MM.1S (cell line): Measurements from ENCODE around the gene C17orf113.
A peak's percentile ranks its signal among the peaks of the same experiment; 100 is the strongest.

Experiments
- DNase-seq: peaks from one replicate; pipeline ENCODE4 v3.0.0-alpha.2; 2015
- H2AFZ ChIP-seq: fragments of 300-600 bp; sonication (generic); 2 replicates; pipeline ENCODE4 v1.6.0; 2016; ENCODE audit warnings: antibody characterized with exemption, low read length
- H3F3A ChIP-seq: fragments of 300-600 bp; sonication (generic); 2 replicates; pipeline ENCODE4 v1.6.1; 2016; ENCODE audit warnings: mild to moderate bottlenecking, antibody characterized with exemption, low read length, moderate library complexity, mixed read lengths; ENCODE audit not compliant: insufficient read depth
- H3K27ac ChIP-seq: fragments of 300-600 bp; sonication (generic); 2 replicates; pipeline ENCODE4 v1.5.1; 2016; ENCODE audit warnings: mild to moderate bottlenecking, low read length
- H3K27me3 ChIP-seq: fragments of 300-600 bp; sonication (generic); replicated peaks from 2 replicates; pipeline ENCODE4 v1.6.0; 2016; ENCODE audit warnings: low read length; ENCODE audit not compliant: insufficient read depth
- H3K36me3 ChIP-seq: fragments of 300-600 bp; sonication (generic); replicated peaks from 2 replicates; pipeline ENCODE4 v1.6.1; 2016; ENCODE audit warnings: mild to moderate bottlenecking, low read length, mixed read lengths; ENCODE audit not compliant: insufficient read depth
- H3K4me1 ChIP-seq: fragments of 300-600 bp; sonication (generic); 2 replicates; pipeline ENCODE4 v1.6.1; 2016; ENCODE audit warnings: low read length, mixed read lengths
- H3K4me2 ChIP-seq: fragments of 300-600 bp; sonication (generic); 2 replicates; pipeline ENCODE4 v1.6.0; 2016; ENCODE audit warnings: low read depth, low read length
- H3K4me3 ChIP-seq: fragments of 300-600 bp; sonication (generic); 2 replicates; pipeline ENCODE4 v1.5.1; 2016; ENCODE audit warnings: low read length, mixed read lengths
- H3K79me2 ChIP-seq: fragments of 300-600 bp; sonication (generic); 2 replicates; pipeline ENCODE4 v1.6.1; 2016; ENCODE audit warnings: mixed run types, low read length, mixed read lengths
- H3K9ac ChIP-seq: fragments of 300-600 bp; sonication (generic); 2 replicates; pipeline ENCODE4 v1.6.1; 2016; ENCODE audit warnings: low read length, mixed read lengths
- H3K9me2 ChIP-seq: fragments of 300-600 bp; sonication (generic); replicated peaks from 2 replicates; pipeline ENCODE4 v1.6.1; 2016; ENCODE audit warnings: mild to moderate bottlenecking, low read length, mixed read lengths; ENCODE audit not compliant: insufficient read depth
- H3K9me3 ChIP-seq: fragments of 300-600 bp; sonication (generic); replicated peaks from 2 replicates; pipeline ENCODE4 v1.6.1; 2016; ENCODE audit warnings: mild to moderate bottlenecking, low read length, mixed read lengths; ENCODE audit not compliant: insufficient read depth
- H4K20me1 ChIP-seq: fragments of 300-600 bp; sonication (generic); 2 replicates; pipeline ENCODE4 v1.6.1; 2016; ENCODE audit warnings: mild to moderate bottlenecking, low read length, moderate library complexity, mixed read lengths; ENCODE audit not compliant: insufficient read depth
- EZH2 ChIP-seq: fragments of 300-600 bp; sonication (generic); optimal IDR thresholded peaks from 2 replicates; pipeline ENCODE3; 2017; ENCODE audit warnings: low read depth, mild to moderate bottlenecking, antibody characterized with exemption, low read length, mixed read lengths
- EZH2phosphoT487 ChIP-seq: fragments of 300-600 bp; sonication (generic); IDR thresholded peaks from 2 replicates; pipeline ENCODE4 v1.6.1; 2018; ENCODE audit warnings: antibody characterized with exemption, low read length
- TF ChIP-seq, protein P1 (sequence below): fragments of 300-600 bp; sonication (generic); IDR thresholded peaks from 2 replicates; pipeline ENCODE4 v1.5.1; 2016; ENCODE audit warnings: antibody characterized with exemption, low read length, mixed read lengths

The C17orf113 gene

DNA sequence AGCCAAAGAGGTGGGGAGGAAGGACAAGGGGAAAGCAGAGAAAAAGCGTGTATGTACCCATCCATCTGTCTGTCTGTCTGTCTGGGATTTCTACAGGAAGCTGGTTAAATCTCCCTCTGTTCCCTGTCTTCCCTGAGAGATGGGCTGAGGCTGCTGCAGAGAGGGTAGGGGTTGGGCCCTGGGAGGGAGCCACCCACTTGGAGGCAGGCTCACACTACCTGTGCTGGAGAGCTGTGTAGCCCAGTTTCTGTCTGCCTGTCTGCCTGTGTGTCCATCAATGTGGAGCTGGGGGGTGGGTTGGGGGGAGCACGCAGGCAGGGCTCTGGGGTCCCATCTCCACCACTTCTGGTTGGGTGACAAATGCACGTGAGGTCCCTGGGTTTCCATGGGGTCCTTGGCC is 18.6 kb upstream of the C17orf113 start:
- peaks cover 5% of the 10 kb centered on the region for H3F3A ChIP-seq
- peaks cover 6% of the 10 kb centered on the region for H3K4me1 ChIP-seq
- H3K79me2 ChIP-seq: no peaks in the 10 kb centered on the region
- no peak for DNase-seq
- H3K27me3 ChIP-seq: peaks cover 22% of the 10 kb centered on the region
- no peaks in the 10 kb centered on the region for H4K20me1 ChIP-seq
- no peak overlapping the region for H3K4me3 ChIP-seq
- H3K36me3 ChIP-seq: no peaks in the 10 kb centered on the region
- H3K27ac ChIP-seq: no peak overlapping the region
- no peaks in the 10 kb centered on the region for H3K9me3 ChIP-seq
- H3K4me2 ChIP-seq: no peak overlapping the region
- H2AFZ ChIP-seq: no peak overlapping the region
- H3K9ac ChIP-seq: no peak overlapping the region
- no peak for TF ChIP-seq EZH2phosphoT487
- TF ChIP-seq EZH2: no peak
- TF ChIP-seq, protein P1, sequence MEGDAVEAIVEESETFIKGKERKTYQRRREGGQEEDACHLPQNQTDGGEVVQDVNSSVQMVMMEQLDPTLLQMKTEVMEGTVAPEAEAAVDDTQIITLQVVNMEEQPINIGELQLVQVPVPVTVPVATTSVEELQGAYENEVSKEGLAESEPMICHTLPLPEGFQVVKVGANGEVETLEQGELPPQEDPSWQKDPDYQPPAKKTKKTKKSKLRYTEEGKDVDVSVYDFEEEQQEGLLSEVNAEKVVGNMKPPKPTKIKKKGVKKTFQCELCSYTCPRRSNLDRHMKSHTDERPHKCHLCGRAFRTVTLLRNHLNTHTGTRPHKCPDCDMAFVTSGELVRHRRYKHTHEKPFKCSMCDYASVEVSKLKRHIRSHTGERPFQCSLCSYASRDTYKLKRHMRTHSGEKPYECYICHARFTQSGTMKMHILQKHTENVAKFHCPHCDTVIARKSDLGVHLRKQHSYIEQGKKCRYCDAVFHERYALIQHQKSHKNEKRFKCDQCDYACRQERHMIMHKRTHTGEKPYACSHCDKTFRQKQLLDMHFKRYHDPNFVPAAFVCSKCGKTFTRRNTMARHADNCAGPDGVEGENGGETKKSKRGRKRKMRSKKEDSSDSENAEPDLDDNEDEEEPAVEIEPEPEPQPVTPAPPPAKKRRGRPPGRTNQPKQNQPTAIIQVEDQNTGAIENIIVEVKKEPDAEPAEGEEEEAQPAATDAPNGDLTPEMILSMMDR: no peak
- no peaks in the 10 kb centered on the region for H3K9me2 ChIP-seq

DNA sequence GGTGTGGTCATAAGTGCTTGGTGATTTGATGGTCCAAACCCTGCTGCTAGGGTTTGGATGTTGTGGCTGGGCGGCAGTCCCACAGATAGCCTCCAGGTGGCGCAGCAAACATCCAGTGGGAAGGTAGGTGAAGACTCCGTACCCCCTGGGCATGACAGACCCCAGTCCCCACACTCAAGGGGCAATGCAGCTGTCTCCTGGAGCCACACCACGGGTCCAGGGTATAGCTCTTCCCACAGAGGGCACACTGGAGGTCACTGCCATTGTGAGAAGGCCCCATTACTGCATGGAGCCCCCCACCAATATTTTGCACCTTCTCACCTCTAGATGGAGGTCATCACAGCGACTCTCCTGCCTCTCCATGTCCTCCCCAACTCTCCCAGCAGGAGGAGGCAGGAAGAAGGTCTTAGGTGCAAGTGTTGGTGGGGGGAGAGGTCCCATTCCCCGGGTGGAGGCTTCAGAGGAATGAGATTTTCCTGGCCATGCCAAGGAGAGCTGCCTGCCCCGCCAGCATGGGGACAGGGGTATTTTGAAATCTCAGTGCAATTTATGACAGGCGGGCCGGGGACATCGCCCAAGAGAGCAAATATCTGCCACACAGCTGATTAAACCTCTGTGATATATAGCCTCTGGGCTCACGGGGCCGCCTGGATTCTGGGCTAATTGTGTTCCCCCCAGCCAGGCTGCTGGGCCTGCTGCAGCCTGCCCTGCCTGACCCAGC is 17.1 kb upstream of the C17orf113 start:
- DNase-seq: peak; percentile 50
- Histone ChIP-seq H3K27ac (no peak overlapping the region), H3K9ac (no peak overlapping the region), H3K9me3 (no peaks in the 10 kb centered on the region), H3K27me3 (peaks cover 19% of the 10 kb centered on the region), H3K36me3 (no peaks in the 10 kb centered on the region), H3K9me2 (no peaks in the 10 kb centered on the region), H2AFZ (peak overlapping the region; percentile 29), H3K4me1 (peaks cover 15% of the 10 kb centered on the region), H3K79me2 (no peaks in the 10 kb centered on the region), H3K4me2 (no peak overlapping the region), H3K4me3 (no peak overlapping the region), H4K20me1 (no peaks in the 10 kb centered on the region), H3F3A (peaks cover 9% of the 10 kb centered on the region)
- no peak for TF ChIP-seq EZH2phosphoT487
- TF ChIP-seq, protein P1: peak; percentile 96

DNA sequence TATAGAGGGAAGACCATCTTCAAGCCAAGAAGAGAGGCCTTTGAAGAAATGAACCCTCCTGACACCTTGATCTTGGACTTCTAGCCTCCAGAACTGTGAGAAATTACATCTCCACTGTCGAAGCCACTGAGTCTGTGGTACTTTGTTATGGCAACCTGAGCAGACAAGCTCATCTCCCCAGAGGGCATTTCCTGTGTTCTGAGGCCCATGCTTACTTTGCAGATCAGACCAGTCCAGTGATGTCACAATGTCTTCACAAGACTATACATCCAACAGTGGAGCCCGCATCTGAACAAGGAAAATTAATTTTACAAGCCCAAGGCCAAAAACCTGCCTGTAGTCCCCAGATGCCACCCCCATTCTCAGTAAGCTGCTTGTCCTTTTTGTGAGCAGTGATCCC is 14.8 kb upstream of the C17orf113 start:
- Histone ChIP-seq H2AFZ (no peak overlapping the region), H3K27ac (no peak overlapping the region), H3K9ac (no peak overlapping the region), H3F3A (peaks cover 9% of the 10 kb centered on the region), H3K4me3 (no peak overlapping the region), H3K9me3 (no peaks in the 10 kb centered on the region), H3K36me3 (no peaks in the 10 kb centered on the region), H3K9me2 (no peaks in the 10 kb centered on the region), H3K4me1 (peaks cover 15% of the 10 kb centered on the region), H4K20me1 (no peaks in the 10 kb centered on the region), H3K27me3 (no peaks in the 10 kb centered on the region), H3K4me2 (no peak overlapping the region), H3K79me2 (no peaks in the 10 kb centered on the region)
- no peak for TF ChIP-seq EZH2phosphoT487
- TF ChIP-seq EZH2: no peak
- TF ChIP-seq, protein P1: no peak
- DNase-seq: peak; percentile 29
